HCT116 (cell line): ENCODE results near the gene CREB3L1. TPM values are rescaled to one million over a fixed set of nuclear protein-coding genes. Genes with fewer than 3 reads are reported as not detected.

ENCODE experiments used
- ATAC-seq: fragments of 200-7000 bp; cut with Tn5 transposase; 2 replicates; pipeline ENCODE4 v1.9.1; 2020; ENCODE audit warnings: mild to moderate bottlenecking, moderate library complexity
- BruUV-seq: library from RNA; stranded (reverse); fragments of 400-500 nt; replicated peaks from 2 replicates; lab custom pipeline; 2021; lab: Mats Ljungman, UMichigan
- CTCF ChIA-PET: fragments of 300-600 bp; sonication (Branson Sonifier 250); formaldehyde crosslinking; loops from one replicate; lab custom pipeline; 2021; ENCODE audit warnings: antibody characterized with exemption; lab: Charles Lee
- POLR2A ChIA-PET: fragments of 300-600, 350-600 bp; sonication (Branson Sonifier 250); formaldehyde crosslinking; loops from one replicate; lab custom pipeline; 2021; ENCODE audit warnings: antibody characterized with exemption; lab: Charles Lee
- RAD21 ChIA-PET, 2 experiments: fragments of 300-600 bp; sonication (Branson Sonifier 250); formaldehyde crosslinking; loops; one replicate each; lab custom pipeline; 2023; ENCODE audit warnings: low total read pairs in 2 of 2; ENCODE audit not compliant: uncharacterized antibody in 2 of 2, unreplicated experiment in 2 of 2, low non-redundant PET in 1 of 2; lab: Charles Lee
- DNase-seq: peaks from one replicate; pipeline ENCODE4 v3.0.0-alpha.2; 2010; ENCODE audit warnings: low read depth, low spot score
- H2AFZ ChIP-seq: fragments of 200-600 bp; shearing (Covaris generic), sonication (generic); 2 replicates; pipeline ENCODE4 v1.6.1; 2017; ENCODE audit warnings: low read depth, mixed run types, mixed read lengths, antibody characterized with exemption, low read length; ENCODE audit not compliant: poor library complexity, severe bottlenecking
- H3K27ac ChIP-seq: 2 replicates; pipeline ENCODE4 v1.5.1; 2012; ENCODE audit warnings: low read depth, low read length
- H3K27me3 ChIP-seq: fragments of 200-600 bp; sonication (generic); 2 replicates; pipeline ENCODE4 v1.6.1; 2016; ENCODE audit warnings: mixed run types, low read length, mixed read lengths; ENCODE audit not compliant: insufficient read depth
- H3K36me3 ChIP-seq, 2 experiments: fragments of 200-500 bp in 1 of 2; fragments of 200-600 bp in 1 of 2; sonication (Bioruptor generic) in 1 of 2; sonication (generic) in 1 of 2; 2 replicates each; pipeline versions ENCODE4 v1.5.1 to v1.6.1; 2014 to 2016; ENCODE audit warnings: low read length in 2 of 2, inconsistent platforms in 1 of 2, mixed read lengths in 1 of 2, mixed run types in 1 of 2; ENCODE audit not compliant: insufficient read depth in 2 of 2, control insufficient read depth in 1 of 2
- H3K4me1 ChIP-seq, 2 experiments: fragments of 200-600 bp in 1 of 2; sonication (generic) in 1 of 2; 2 replicates each; pipeline versions ENCODE4 v1.5.1 to v1.6.1; 2012 to 2017; ENCODE audit warnings: low read length in 2 of 2, inconsistent platforms in 1 of 2, mild to moderate bottlenecking in 1 of 2, mixed read lengths in 1 of 2, mixed run types in 1 of 2, moderate library complexity in 1 of 2; ENCODE audit not compliant: insufficient read depth in 2 of 2, control insufficient read depth in 1 of 2
- H3K4me2 ChIP-seq: fragments of 200-600 bp; sonication (generic); 2 replicates; pipeline ENCODE4 v1.6.1; 2017; ENCODE audit warnings: mixed run types, low read length, mixed read lengths
- H3K4me3 ChIP-seq, 2 experiments: fragments of 200-600 bp in 1 of 2; sonication (generic) in 1 of 2; replicated peaks in 1 of 2; 2 replicates each; pipeline ENCODE4 v1.5.1; 2011 to 2016; ENCODE audit warnings: low read length in 2 of 2, control low read depth in 1 of 2, low read depth in 1 of 2, mild to moderate bottlenecking in 1 of 2, mixed read lengths in 1 of 2, mixed run types in 1 of 2
- H3K79me2 ChIP-seq: fragments of 200-600 bp; sonication (generic); 2 replicates; pipeline ENCODE4 v1.6.1; 2017; ENCODE audit warnings: mild to moderate bottlenecking, mixed run types, low read length, moderate library complexity, mixed read lengths; ENCODE audit not compliant: insufficient read depth
- H3K9ac ChIP-seq: fragments of 200-600 bp; sonication (generic); 2 replicates; pipeline ENCODE4 v1.6.1; 2016; ENCODE audit warnings: low read length, mixed read lengths
- H3K9me2 ChIP-seq: fragments of 200-600 bp; sonication (generic), shearing (Covaris generic); 2 replicates; pipeline ENCODE4 v1.6.1; 2017; ENCODE audit warnings: mixed run types, mild to moderate bottlenecking, moderate library complexity; ENCODE audit not compliant: insufficient read depth
- H3K9me3 ChIP-seq, 2 experiments: fragments of 200-500 bp in 1 of 2; fragments of 200-600 bp in 1 of 2; sonication (Bioruptor generic) in 1 of 2; sonication (generic) in 1 of 2; 2 replicates each; pipeline ENCODE4 v1.6.1; 2014 to 2017; ENCODE audit warnings: low read length in 2 of 2, mixed read lengths in 2 of 2, inconsistent platforms in 1 of 2, low read depth in 1 of 2, mild to moderate bottlenecking in 1 of 2, mixed run types in 1 of 2, moderate library complexity in 1 of 2; ENCODE audit not compliant: control insufficient read depth in 1 of 2, insufficient read depth in 1 of 2
- H4K20me1 ChIP-seq: fragments of 200-600 bp; sonication (generic), shearing (Covaris generic); 2 replicates; pipeline ENCODE4 v1.6.1; 2017; ENCODE audit warnings: mixed run types, mild to moderate bottlenecking, moderate library complexity; ENCODE audit not compliant: insufficient read depth
- CEBPB ChIP-seq: IDR thresholded peaks from 2 replicates; pipeline ENCODE4 v1.6.1; 2012; ENCODE audit warnings: low read depth
- EGR1 ChIP-seq: IDR thresholded peaks from 2 replicates; pipeline ENCODE4 v1.6.1; 2012; ENCODE audit warnings: low read depth
- ELF1 ChIP-seq: IDR thresholded peaks from 2 replicates; pipeline ENCODE4 v1.6.1; 2012; ENCODE audit warnings: low read depth, borderline replicate concordance
- EZH2 ChIP-seq: fragments of 200-600 bp; sonication (generic); IDR thresholded peaks from 2 replicates; pipeline ENCODE4 v1.6.1; 2017; ENCODE audit warnings: antibody characterized with exemption, mixed run types
- JUND ChIP-seq: IDR thresholded peaks from 2 replicates; pipeline ENCODE4 v1.6.1; 2012
- RAD21 ChIP-seq: IDR thresholded peaks from 2 replicates; pipeline ENCODE4 v1.6.1; 2012; ENCODE audit warnings: low read depth, mild to moderate bottlenecking
- SP1 ChIP-seq: IDR thresholded peaks from 2 replicates; pipeline ENCODE4 v1.6.1; 2012; ENCODE audit warnings: low read depth
- ZNF274 ChIP-seq: fragments of 200-500 bp; sonication (Bioruptor generic); IDR thresholded peaks from 2 replicates; pipeline ENCODE4 v1.6.1; 2014; ENCODE audit warnings: mild to moderate bottlenecking, low read depth, low read length, inconsistent platforms
- intact Hi-C: fragments of 100-400 bp; cut with micrococcal nuclease; formaldehyde crosslinking; loops from 2 replicates; pipeline ENCODE4 v1.10.0; 2022
- total RNA-seq: library from RNA; stranded (reverse); gene quantifications from one replicate; pipeline ENCODE4 v1.2.1, GENCODE V29; 2021; ENCODE audit not compliant: unreplicated experiment
- TF ChIP-seq, protein P1 (sequence below): IDR thresholded peaks from 2 replicates; pipeline ENCODE4 v1.6.1; 2012; ENCODE audit warnings: low read depth
- TF ChIP-seq, protein P2 (sequence below), 3 experiments: fragments of 200-600 bp in 1 of 3; sonication (generic) in 1 of 3; IDR thresholded peaks in 2 of 3; conservative IDR thresholded peaks in 1 of 3; 2 replicates each; pipeline ENCODE4 v1.5.1; 2012 to 2017; ENCODE audit warnings: low read depth in 2 of 3, low read length in 2 of 3, antibody characterized with exemption in 1 of 3, borderline replicate concordance in 1 of 3, control low read depth in 1 of 3, mild to moderate bottlenecking in 1 of 3, mixed read lengths in 1 of 3, mixed run types in 1 of 3, moderate library complexity in 1 of 3; ENCODE audit not compliant: insufficient read depth in 1 of 3
- TF ChIP-seq, protein P3 (sequence below): IDR thresholded peaks from 2 replicates; pipeline ENCODE4 v1.6.1; 2012
- TF ChIP-seq, protein P4 (sequence below): IDR thresholded peaks from 2 replicates; pipeline ENCODE4 v1.6.1; 2012

CREB3L1 gene
- total RNA-seq, 1 experiment from 2014 or later: 0.37 TPM

DNA sequence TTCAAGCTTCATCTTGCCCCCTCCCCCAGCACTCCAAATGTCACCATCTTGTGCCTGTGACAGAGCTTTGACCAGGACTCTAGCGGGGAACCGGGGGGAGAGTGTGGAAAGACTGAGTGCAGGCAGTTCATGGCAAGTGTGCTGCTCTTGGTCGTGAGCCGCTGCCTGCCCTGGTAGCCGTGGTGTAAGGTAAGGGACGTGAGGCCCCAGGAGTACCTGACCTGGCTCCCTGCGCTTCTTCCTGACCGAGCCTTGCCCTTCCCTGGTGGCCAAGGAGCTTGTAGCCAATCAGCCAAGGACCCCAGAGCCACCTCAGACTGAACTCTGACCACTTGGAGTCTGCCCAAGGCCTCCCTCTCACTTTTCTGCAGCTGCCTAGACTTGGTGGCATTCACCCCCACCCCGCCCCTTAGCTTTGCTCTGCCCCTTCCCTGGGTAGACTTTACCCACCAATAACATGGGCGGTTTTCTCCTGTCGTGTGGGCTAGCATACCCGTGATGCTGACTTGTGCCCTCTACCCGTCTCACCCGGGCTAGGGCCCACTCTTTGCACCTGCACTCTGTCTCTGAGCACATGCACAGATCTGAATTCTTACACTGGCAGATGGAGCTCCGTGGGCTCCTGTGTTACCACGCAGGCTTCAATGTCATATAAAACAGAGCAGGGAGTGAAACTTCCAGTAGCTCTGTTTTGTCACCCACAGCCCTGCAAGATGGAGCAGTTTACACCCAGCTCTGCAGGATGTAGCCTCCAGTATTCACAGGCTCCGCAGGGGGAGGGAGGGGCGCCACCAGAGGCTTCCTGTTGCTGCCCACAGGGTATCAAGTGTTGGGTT, 71.3 kb downstream of the CREB3L1 start:
- Histone ChIP-seq H3K9ac (peak overlapping the region; percentile 92), H3K36me3 (no peaks in the 10 kb centered on the region), H3K27me3 (no peaks in the 10 kb centered on the region), H3K9me2 (no peaks in the 10 kb centered on the region), H2AFZ (no peak overlapping the region), H3K4me2 (peak overlapping the region; percentile 97), H4K20me1 (peaks cover 7% of the 10 kb centered on the region; the same call in 1 of the 2 replicates), H3K9me3 (no peaks in the 10 kb centered on the region), H3K79me2 (peaks cover 61% of the 10 kb centered on the region), H3K27ac (peak overlapping the region; percentile 76; the same call in 1 of the 2 replicates), H3K4me1 (peaks cover 14 to 38% of the 10 kb centered on the region in 2 experiments; a peak in 3 of 4 replicates), H3K4me3 (peak overlapping the region; percentile 91 to 97)
- BruUV-seq: no TSS peak
- ChIA-PET CTCF (no interaction called here), RAD21 (interaction anchor here in 1 of 2 experiments (1.3 kb wide), 1 partner anchor 105 kb away, joined by 3 read pairs; no protein-coding TSS in a partner anchor), POLR2A (interaction anchor here (1.3 kb wide), 1 partner anchor 105 kb away, joined by 6 read pairs; no protein-coding TSS in a partner anchor)
- ATAC-seq: no peak
- DNase-seq: no peak
- intact Hi-C loops: no loop called here
- no peak for TF ChIP-seq ZNF274

DNA sequence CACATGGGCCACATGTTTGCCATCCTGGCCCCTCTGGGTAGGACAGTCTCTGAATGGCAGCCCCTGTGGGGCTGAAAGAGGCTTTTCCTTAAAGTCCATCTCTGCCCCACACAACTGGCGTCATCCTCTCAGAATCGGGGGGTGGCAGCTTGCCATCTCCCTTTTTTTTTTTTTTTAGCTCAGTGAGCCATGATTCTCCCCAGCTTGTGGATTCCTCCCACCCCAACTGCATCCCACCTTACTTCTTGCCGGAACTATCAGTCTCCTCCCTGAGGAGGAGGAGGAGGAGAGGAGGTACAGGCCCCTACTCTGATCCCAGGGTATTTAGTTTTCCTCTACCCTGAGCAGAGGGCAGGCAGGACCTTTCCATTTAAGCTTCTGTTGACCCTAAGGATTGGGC, 73.2 kb downstream of the CREB3L1 start:
- Histone ChIP-seq H3K4me2 (no peak overlapping the region), H2AFZ (no peak overlapping the region), H3K79me2 (peaks cover 72% of the 10 kb centered on the region), H3K9me3 (no peaks in the 10 kb centered on the region), H3K27me3 (no peaks in the 10 kb centered on the region), H3K9ac (no peak overlapping the region), H3K36me3 (0 out of 4 replicates have a peak, but pooled peaks cover 0 to 2% of the 10 kb centered on the region in 2 experiments), H3K4me3 (no peak overlapping the region), H3K9me2 (no peaks in the 10 kb centered on the region), H3K4me1 (peaks cover 14 to 35% of the 10 kb centered on the region in 2 experiments; a peak in 3 of 4 replicates), H3K27ac (no peak overlapping the region), H4K20me1 (peaks cover 7% of the 10 kb centered on the region; the same call in 1 of the 2 replicates)
- no peak for ATAC-seq
- BruUV-seq: no TSS peak
- POLR2A ChIA-PET: no interaction called here
- intact Hi-C loops: no loop called here
- DNase-seq: no peak
- CTCF ChIA-PET: interaction anchor here (1.3 to 2.2 kb wide), 2 partner anchors 16 to 35 kb away, joined by 3 to 5 read pairs; no protein-coding TSS in a partner anchor
- RAD21 ChIA-PET: no interaction called here
- TF ChIP-seq SP1 (no peak), ZNF274 (no peak), EGR1 (no peak), JUND (no peak), CEBPB (no peak), ELF1 (no peak), EZH2 (no peak), RAD21 (no peak)
- TF ChIP-seq, protein P1, sequence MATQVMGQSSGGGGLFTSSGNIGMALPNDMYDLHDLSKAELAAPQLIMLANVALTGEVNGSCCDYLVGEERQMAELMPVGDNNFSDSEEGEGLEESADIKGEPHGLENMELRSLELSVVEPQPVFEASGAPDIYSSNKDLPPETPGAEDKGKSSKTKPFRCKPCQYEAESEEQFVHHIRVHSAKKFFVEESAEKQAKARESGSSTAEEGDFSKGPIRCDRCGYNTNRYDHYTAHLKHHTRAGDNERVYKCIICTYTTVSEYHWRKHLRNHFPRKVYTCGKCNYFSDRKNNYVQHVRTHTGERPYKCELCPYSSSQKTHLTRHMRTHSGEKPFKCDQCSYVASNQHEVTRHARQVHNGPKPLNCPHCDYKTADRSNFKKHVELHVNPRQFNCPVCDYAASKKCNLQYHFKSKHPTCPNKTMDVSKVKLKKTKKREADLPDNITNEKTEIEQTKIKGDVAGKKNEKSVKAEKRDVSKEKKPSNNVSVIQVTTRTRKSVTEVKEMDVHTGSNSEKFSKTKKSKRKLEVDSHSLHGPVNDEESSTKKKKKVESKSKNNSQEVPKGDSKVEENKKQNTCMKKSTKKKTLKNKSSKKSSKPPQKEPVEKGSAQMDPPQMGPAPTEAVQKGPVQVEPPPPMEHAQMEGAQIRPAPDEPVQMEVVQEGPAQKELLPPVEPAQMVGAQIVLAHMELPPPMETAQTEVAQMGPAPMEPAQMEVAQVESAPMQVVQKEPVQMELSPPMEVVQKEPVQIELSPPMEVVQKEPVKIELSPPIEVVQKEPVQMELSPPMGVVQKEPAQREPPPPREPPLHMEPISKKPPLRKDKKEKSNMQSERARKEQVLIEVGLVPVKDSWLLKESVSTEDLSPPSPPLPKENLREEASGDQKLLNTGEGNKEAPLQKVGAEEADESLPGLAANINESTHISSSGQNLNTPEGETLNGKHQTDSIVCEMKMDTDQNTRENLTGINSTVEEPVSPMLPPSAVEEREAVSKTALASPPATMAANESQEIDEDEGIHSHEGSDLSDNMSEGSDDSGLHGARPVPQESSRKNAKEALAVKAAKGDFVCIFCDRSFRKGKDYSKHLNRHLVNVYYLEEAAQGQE: no peak
- TF ChIP-seq, protein P2, sequence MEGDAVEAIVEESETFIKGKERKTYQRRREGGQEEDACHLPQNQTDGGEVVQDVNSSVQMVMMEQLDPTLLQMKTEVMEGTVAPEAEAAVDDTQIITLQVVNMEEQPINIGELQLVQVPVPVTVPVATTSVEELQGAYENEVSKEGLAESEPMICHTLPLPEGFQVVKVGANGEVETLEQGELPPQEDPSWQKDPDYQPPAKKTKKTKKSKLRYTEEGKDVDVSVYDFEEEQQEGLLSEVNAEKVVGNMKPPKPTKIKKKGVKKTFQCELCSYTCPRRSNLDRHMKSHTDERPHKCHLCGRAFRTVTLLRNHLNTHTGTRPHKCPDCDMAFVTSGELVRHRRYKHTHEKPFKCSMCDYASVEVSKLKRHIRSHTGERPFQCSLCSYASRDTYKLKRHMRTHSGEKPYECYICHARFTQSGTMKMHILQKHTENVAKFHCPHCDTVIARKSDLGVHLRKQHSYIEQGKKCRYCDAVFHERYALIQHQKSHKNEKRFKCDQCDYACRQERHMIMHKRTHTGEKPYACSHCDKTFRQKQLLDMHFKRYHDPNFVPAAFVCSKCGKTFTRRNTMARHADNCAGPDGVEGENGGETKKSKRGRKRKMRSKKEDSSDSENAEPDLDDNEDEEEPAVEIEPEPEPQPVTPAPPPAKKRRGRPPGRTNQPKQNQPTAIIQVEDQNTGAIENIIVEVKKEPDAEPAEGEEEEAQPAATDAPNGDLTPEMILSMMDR (IDR thresholded peaks at IDR 0.05 in 2 of 3, conservative IDR thresholded peaks at IDR 0.05 in 1 of 3; ENCODE audit: borderline replicate concordance in 1 of 3, insufficient read depth in 1 of 3, low read depth in 2 of 3, low read length in 2 of 3): no peak
- TF ChIP-seq, protein P3, sequence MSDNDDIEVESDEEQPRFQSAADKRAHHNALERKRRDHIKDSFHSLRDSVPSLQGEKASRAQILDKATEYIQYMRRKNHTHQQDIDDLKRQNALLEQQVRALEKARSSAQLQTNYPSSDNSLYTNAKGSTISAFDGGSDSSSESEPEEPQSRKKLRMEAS: no peak
- TF ChIP-seq, protein P4, sequence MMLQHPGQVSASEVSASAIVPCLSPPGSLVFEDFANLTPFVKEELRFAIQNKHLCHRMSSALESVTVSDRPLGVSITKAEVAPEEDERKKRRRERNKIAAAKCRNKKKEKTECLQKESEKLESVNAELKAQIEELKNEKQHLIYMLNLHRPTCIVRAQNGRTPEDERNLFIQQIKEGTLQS: no peak
